Right lobe of liver (tissue), 4 donors: ENCODE data around the gene UNKL.

Experiments used
- POLR2A ChIP-seq: fragments of 450-650 bp; IDR thresholded peaks from one replicate; pipeline ENCODE4 v1.6.1; 2017; ENCODE audit warnings: antibody characterized with exemption, mild to moderate bottlenecking
- TF ChIP-seq, protein P1 (sequence below), 4 donors: fragments of 200-600 bp in 3 of 4; fragments of 450-650 bp in 1 of 4; IDR thresholded peaks; one replicate each; pipeline versions ENCODE4 v1.5.1 to v1.8.0; 2016 to 2022; ENCODE audit warnings: antibody characterized with exemption in 4 of 4, mild to moderate bottlenecking in 2 of 4
- donor health status: DM: no; HTN: no; CAD: no.
- donor health status: DM: no; HTN: no; CAD: no.
- donor health status: DM: no; HTN: yes; CAD: no.

DNA sequence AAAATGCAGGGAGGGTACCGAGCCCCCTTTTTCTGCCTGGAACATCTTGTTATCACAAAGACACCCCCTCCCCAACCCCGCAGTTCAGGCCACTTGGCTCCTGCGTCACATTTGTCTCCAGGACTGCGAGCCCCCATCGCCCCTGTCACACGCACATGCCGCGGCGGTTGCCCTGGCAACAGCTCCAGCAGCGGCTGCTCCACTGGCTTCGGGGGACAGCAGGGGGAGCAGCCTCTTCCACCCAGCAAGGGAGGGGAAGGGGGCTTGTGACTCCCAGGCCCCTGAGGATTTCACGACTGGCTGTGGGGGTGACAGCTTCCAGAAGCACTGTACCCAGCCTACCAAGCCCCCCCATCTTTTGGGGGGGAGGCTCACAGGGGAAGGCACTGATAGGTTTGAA lies 78.5 kb downstream of the UNKL start:
- TF ChIP-seq POLR2A = no peak
- TF ChIP-seq, protein P1, sequence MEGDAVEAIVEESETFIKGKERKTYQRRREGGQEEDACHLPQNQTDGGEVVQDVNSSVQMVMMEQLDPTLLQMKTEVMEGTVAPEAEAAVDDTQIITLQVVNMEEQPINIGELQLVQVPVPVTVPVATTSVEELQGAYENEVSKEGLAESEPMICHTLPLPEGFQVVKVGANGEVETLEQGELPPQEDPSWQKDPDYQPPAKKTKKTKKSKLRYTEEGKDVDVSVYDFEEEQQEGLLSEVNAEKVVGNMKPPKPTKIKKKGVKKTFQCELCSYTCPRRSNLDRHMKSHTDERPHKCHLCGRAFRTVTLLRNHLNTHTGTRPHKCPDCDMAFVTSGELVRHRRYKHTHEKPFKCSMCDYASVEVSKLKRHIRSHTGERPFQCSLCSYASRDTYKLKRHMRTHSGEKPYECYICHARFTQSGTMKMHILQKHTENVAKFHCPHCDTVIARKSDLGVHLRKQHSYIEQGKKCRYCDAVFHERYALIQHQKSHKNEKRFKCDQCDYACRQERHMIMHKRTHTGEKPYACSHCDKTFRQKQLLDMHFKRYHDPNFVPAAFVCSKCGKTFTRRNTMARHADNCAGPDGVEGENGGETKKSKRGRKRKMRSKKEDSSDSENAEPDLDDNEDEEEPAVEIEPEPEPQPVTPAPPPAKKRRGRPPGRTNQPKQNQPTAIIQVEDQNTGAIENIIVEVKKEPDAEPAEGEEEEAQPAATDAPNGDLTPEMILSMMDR (IDR thresholded peaks at IDR 0.05) = no peak
